Measurements from ENCODE around the gene SRSF6.
"Not testable (repeated sequence)": the region's sequence is repeated elsewhere in the genome, so short reads cannot be mapped to it uniquely, and the experiment has no call there.

SRSF6 gene

GRCh38 chr20:43457640-43458421 lies at the start of gene SRSF6:
Gene SRSF6 (plus strand): TSS chr20:43457896. CDS start chr20:43458034, 138 bp downstream.
- peak; percentile 77 for DNase-seq

- no peak for DNase-seq
Measured at GRCh38 chr20:43408848-43409576, 48.7 kb upstream of the SRSF6 start.

GRCh38 chr20:43409577-43409913 lies 48.2 kb upstream of the SRSF6 start:
- no peak for DNase-seq

DNA sequence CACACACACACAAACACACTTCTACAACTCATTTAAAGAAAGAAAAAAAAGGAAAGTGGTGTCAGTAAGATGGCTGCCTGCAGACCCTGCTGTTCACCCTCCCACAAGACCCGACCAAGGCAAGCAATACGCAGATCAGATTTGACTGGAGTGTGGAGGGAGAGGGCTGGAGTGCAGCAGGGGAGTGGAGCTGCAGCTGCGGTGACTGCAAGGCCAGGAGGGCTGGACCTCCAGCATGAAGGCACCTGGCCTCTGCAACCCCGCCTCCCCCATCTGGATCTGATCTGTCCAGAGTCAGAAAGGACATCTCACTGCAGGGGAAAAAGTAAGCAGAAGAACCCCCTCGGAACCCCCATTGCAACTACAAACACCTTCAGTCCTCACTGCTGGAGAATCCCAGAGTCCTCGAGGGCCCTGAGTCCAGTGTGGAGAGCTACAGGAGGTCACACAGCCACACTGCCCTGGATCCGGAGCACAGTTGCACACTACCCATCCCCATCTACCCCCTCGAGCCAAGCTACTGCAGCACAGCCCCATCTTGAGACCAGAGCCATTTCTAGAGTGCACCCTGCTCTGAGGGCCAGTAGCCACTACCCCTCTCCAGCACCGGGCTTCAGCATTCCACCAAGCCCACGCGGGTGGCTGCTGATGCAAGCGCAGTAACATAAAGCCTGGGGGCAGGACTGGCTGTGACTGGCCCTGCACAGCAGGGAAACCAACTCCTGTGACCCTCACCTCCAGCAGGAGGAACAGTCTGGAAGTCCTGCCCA lies 41.9 kb upstream of the SRSF6 start:
- DNase-seq: no peak

DNA sequence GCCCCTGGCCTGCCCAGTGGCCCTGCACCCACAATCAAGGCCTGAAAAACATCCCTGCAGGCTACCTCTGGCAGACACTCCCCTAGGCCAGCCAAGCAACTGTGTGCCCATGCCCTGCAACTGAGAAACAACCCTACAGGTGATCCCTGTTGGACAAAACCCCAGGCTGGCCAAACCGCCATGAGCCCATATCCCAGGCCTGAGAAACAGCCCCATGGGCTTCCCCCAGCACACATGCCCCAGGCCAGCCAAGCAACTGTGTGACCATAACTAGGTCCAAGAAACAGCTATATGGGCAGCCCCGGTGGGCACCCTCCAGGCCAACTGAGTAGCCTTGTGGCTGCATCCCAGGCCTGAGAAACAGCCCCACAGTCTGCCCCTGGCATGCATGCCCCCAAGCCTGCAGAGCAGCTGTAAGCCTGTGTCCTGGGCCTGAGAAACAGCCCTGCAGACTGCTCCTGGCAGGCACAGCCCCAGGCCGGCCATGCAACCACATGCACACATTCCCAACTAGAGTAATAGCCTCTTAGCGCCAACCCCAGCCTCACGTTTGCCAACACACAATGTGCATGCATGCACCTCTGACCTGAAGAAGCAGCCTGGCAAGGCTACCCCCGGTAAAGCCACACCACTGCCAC lies 41.0 kb upstream of the SRSF6 start:
- no peak for DNase-seq

- DNase-seq: no peak
Measured at GRCh38 chr20:43420192-43420591, 37.5 kb upstream of the SRSF6 start.

DNA sequence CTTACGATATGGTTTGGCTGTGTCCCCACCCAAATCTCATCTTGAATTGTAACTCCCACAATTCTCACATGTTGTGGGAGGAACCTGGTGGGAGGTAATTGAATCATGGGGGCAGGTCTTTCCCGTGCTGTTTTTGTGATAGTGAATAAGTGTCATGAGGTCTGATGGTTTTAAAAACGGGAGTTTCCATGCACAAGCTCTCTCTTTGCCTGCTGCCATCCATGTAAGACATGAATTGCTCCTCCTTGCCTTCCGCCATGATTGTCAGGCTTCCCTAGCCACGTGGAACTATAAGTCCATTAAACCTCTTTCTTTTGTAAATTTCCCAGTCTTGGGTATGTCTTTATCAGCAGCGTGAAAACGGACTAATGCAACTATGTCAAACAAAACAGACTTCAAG lies 36.8 kb upstream of the SRSF6 start:
- DNase-seq: not testable (repeated sequence)

DNA sequence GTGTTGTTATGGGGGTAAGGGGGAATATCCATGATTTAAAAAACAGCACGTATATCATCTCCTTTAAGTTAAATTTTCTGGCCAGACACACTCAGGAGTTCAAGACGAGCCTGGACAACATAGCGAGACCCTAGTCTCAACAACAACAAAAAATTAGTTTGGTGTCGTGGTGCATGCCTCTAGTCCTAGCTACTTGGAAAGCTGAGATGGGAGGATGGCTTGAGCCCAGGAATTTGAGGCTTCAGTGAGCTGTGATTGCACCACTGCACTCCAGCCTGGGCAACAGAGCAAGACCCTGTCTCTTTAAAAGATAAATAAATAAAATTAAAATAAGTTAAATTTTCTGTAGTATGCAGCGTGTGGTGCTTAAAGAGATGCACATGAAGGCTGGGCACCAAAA lies 31.5 kb upstream of the SRSF6 start:
- no peak for DNase-seq

GRCh38 chr20:43430265-43431133 lies 27.2 kb upstream of the SRSF6 start:
- no peak for DNase-seq

- no peak for DNase-seq
Measured at GRCh38 chr20:43431134-43431519, 26.6 kb upstream of the SRSF6 start.

- DNase-seq: no peak
Measured at GRCh38 chr20:43432498-43432897, 25.2 kb upstream of the SRSF6 start.

DNA sequence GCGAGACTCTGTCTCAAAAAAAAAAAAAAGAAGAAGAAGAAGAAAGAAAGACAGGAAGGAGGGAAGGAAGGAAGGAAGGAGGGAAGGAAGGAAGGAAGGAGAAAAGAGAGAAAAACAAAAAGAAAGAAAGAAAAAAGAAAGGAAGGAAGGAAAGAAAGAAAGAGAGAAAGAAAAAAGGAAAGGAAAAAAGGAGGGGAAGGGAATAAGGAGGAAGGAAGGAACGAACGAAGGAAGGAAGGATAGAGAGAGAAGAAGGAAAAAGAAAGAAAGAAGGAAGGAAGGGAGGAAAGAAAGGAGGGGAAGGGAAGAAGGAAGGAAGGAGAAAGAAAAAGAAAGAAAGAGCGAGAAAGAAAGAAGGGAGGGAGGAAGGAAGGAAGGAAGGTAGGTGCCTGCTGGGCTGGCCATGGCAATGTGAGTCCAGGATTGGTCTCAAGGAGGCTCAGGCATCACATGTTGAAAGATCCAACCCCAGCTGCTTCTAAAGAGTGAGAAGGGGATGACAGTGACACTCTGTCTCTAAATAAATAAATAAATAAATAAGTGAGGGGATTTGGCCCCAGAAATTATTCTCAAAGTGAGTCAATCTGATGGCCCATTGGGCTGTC lies 24.3 kb upstream of the SRSF6 start:
- no peak for DNase-seq

DNA sequence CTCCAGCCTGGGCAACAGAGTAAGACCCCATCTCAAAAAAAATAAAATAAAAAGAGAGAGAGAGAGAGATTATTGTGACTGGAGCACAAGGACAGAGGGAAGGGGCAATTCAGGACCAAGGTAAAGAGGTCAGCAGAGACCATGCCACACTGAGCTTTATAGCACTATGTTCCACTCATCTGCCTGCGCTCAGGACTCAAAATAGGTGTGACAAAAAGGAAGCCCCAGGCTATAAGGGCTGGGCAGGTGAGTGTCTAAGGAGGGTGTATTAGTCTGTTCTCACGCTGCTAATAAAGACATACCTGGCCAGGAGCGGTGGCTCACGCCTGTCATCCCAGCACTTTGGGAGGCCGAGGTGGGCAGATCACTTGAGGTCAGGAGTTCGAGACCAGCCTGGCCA lies 23.1 kb upstream of the SRSF6 start:
- DNase-seq: no peak

DNA sequence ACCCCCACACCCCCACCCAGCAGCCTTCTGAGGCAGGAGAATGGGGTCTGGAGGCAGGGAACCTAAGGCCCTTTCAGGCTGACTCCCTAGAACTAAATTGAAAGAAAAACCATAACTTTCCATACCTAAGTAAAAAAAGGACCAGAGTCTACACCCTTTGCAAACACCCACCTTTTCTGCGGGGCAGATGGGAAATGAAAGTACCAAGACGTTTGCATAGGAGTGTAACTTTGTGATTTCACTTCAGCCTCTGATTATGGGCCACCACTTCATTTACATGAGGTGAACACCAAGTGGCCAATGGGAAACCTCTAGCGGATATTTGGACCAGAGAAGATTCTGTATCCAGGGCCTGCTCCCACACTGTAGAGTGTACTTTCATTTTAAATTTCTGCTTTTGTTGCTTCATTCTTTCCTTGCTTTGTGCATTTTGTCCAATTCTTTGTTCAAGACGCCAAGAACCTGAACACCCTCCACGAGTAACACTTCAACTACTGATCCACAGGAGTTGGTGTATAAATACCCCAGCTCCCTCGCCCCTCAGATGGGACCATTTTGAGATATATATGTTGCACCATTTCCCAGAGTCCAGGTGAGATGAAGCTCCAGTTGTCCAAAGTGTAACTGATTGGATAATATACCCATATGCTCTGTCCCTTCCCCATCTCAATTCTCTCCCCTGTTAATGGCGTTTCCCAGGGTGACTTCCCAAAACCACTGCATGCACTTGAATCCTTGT lies 18.9 kb upstream of the SRSF6 start:
- no peak for DNase-seq

GRCh38 chr20:43440531-43440930 lies 17.2 kb upstream of the SRSF6 start:
- DNase-seq: no peak

GRCh38 chr20:43442282-43442880 lies 15.3 kb upstream of the SRSF6 start:
- DNase-seq: no peak

DNA sequence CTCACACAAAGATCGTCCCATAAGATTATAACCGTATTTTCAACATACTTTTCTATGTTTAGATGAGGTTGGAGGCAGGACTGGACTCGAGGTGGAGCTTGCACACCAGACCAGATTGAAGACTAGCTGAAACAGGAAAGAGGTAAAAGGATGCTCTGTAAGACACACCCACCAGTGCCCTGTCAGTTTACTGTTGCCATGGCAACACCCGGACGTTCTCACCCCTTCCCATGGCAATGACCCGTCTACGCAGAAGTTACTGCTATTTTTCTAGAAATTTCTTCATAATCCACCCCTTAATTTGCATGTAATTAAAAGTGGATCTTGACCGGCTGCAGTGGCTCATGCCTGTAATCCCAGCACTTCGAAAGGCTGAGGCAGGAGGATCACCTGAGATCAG lies 13.6 kb upstream of the SRSF6 start:
- no peak for DNase-seq

DNA sequence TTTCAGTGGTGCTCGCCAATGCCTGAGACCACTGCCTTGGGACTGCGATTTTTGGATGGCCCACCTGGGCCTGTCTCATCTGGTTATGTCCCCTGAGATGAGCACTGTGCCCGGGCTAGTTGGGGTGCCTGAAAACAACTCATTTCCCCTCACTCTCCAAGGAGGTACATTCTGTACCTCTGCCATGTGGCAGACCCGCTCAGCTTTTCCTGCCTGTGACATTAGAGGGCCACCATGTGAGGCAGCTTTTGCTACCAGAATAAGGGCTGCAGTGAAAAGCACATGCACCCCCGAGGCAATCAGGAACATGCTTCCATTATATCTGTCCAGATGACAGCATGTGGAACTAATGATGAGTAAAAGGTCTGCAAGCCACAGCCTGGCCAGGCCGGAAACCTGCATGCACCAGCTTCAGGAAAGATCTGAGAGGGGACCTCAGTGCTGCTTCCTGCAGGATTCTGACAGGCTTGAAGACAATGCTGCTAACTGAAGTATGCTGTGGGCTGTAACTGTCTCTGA lies 11.3 kb upstream of the SRSF6 start:
- no peak for DNase-seq

DNA sequence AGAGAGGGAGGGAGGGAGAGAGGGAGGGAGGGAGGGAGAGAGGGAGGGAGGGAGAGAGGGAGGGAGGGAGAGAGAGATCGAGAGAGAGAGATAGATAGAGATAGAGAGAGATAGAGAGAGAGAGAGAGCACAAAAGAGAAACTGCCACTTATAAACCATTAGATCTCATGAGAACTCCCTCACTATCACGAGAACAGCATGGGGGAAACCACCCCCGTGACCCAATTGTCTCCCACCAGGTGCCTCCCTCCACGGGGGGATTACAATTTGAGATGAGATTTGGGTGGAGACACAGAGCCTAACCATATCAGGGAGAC lies 9.3 kb upstream of the SRSF6 start:
- DNase-seq: not testable (repeated sequence)

DNA sequence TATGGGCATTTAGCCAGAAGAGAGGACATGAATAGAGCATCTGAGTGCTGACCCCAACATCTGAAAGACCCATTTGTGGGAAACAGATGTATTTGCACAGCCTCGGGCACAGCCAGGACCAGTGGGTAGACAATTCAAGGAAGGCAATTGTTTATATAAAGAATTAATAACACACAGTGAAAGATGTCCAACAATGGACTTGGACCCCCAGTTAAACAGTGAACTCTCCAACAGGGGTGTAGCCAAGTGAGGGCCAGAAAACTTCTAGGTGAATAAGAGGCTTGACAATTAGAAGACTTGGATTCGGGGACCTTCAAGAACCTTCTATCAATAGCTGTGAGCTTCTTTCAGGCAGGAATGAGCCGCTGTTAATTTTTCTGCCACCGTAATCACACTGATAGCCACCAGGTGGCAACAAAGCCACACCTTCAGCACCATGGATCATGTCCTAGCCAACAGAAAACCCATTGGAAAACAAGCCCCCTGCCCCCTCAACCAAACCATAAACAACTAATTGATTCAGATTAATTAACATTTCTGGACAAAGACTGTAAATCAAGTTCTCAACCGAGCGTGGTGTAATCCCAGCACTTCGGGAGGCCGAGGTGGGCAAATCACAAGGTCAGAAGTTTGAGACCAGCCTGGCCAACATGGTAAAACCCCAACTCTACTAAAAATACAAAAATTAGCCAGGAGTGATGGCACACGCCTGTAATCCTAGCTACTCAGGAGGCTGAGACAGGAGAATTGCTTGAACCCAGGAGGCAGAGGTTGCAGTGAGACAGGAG lies 8.8 kb upstream of the SRSF6 start:
- DNase-seq: peak; percentile 14
